Activated CD4-positive, alpha-beta T cell treated with anti-CD3 and anti-CD28 coated beads, Interleukin-2, Interleukin-4, amounts not matched to agents 100 ng/mL and 50 ng/mL, durations not matched to agents 16 hours and 8 hours (primary cell): ENCODE results near the gene GABPB2.
A peak's percentile ranks its signal among the peaks of the same experiment; 100 is the strongest.
"Not testable (repeated sequence)": the region's sequence is repeated elsewhere in the genome, so short reads cannot be mapped to it uniquely, and the experiment has no call there.

ENCODE experiments used
- DNase-seq: peaks from one replicate; pipeline ENCODE4 v3.0.0-alpha.2; 2020; ENCODE audit warnings: low spot score

GABPB2 gene

DNA sequence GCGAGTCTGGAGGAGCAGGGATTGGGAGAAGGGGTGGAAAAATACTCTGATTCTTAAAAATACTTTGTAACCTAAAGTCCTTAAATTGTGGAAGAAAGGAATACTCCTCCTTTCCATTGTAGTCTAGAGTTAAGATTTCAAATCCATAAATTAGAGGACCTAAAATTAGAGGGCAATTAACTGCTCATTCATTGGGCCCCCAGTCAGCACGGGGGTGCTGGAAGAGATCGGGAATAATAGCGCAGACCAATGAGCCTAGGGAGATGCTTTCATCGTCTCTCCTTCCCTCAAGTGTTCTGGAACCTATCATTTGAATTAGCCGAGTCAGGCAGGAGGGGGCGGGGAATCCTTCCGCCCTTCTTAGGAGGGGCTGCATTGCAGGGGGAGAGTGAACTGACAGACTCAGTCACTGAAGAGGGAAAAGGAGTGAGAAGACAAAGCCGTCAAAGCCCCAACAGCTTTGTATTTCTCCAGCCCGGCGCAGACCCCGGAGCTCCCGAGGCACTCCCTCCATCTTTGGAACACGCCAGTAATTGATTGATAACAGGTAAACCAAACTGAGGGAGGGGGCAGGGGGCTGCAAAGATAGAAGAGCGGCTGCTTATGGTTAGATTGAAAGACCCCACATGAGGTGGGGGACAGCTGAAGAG, 10.4 kb upstream of the GABPB2 start, which contains the start of gene MLLT11:
MLLT11 (plus strand) TSS at position 391 of the 650 bp plus-strand sequence. CDS start 6,828 bp downstream, outside the sequence.
- DNase-seq: no peak

- DNase-seq: no peak
These were observed 9.7 kb upstream of the GABPB2 start for GRCh38 chr1:151060657-151061421.

- no peak for DNase-seq
These were observed 8.9 kb upstream of the GABPB2 start for GRCh38 chr1:151061704-151062103.

- no peak for DNase-seq
These were observed 7.7 kb upstream of the GABPB2 start for GRCh38 chr1:151062741-151063371.

- no peak for DNase-seq
These were observed 5.4 kb upstream of the GABPB2 start for GRCh38 chr1:151065089-151065645.

GRCh38 chr1:151067185-151067584, 3.4 kb upstream of the GABPB2 start:
- no peak for DNase-seq

- DNase-seq: no peak
These were observed 1.5 kb upstream of the GABPB2 start for GRCh38 chr1:151069103-151069486.

DNA sequence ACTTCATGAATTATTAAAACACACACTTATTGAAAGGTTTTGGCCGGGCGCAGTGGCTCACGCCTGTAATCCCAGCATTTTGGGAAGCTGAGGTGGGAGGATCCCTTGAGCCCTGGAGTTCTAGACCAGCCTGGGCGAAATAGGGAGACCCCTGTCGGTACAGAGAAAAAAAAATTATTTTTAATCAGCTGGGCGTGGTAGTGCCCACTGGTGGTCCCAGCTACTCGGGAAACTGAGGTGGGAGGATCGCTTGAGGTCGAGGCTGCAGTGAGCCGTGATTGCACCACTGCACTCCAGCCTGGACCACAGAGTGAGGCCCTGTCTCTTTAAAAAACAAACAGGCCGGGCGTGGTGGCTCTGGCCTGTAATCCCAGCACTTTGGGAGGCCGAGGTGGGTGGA, 1.7 kb downstream of the GABPB2 start:
- no peak for DNase-seq

DNA sequence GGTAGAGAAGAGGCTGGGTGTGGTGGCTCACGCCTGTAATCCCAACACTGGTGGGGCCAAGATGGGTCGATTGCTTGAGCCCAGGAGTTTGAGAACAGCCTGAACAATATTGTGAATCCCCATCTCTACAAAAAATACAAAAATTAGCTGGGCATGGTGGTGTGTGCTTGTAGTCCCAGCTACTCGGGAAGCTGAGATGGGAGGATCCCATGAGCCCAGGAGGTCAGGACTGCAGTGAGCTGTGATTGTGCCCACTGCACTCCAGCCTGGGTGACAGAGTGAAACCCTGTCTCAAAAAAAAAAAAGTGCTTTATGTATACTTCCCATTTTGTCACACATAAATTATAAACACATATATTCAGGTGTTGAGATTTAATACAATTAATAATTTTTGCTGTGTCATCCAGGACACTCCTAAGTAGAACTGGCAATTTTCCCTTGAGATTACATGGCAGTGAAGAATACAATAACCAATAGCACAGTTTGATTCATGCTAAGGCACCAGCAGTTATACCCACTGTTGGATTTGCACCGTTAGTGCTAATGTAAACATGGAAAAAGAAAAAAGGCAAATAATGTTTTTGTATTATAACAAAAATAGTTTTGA, 15.5 kb downstream of the GABPB2 start:
- no peak for DNase-seq

GRCh38 chr1:151097426-151097825, 26.9 kb downstream of the GABPB2 start:
- DNase-seq: not testable (repeated sequence)

- DNase-seq: no peak
These were observed 27.6 kb downstream of the GABPB2 start for GRCh38 chr1:151098126-151098525.

GRCh38 chr1:151104630-151105029, 34.1 kb downstream of the GABPB2 start:
- no peak for DNase-seq

- no peak for DNase-seq
These were observed 36.3 kb downstream of the GABPB2 start for GRCh38 chr1:151106894-151107293.

DNA sequence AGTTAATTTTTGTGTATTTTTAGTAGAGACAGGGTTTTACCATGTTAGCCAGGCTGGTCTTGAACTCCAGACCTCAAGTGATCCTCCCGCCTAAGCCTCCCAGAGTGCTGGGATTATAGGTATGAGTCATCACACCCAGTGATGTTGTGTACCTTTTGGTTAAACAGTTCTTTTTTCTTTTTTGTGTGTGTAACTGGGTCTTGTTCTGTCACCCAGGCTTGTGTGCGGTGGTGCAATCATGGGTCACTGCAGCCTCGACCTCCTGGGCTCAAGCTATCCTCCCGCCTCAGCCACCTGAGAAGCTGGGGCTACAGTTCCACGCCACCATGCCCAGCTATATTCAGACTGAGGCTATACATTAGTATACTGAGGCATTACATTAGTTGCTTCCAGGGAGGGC, 37.8 kb downstream of the GABPB2 start:
- no peak for DNase-seq

- DNase-seq: no peak
These were observed 43.3 kb downstream of the GABPB2 start for GRCh38 chr1:151113877-151114276.

DNA sequence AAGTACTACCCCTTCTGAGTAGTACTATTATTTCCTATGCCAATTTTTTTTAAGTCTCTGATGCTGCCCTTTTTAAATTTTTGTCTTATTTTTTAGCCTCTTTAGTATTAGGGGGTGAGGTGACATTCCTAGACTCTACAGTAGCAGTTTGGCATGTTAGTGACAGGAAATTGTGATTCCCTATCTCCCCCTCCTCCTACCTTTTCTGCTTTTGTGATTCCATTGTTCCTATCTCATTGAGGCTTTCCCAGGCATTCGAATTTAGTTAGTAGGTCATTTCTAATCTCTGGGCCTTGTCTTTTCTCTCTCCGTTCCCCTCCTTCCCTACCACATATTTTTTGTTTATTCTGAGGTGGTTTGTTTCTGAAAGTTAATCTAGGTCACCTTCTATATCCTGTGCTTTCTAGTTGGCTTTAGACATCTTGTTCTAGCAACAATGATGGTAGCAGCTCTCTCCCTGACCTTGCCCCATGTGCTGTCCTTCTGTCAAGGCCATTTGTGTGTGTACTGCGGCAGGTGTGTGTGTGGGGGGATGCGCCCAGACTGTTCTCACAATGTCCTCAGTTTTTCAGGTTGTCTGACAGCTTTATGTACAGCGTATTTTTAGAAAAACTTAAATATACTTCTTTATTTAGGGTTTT, 54.3 kb downstream of the GABPB2 start:
- no peak for DNase-seq

DNA sequence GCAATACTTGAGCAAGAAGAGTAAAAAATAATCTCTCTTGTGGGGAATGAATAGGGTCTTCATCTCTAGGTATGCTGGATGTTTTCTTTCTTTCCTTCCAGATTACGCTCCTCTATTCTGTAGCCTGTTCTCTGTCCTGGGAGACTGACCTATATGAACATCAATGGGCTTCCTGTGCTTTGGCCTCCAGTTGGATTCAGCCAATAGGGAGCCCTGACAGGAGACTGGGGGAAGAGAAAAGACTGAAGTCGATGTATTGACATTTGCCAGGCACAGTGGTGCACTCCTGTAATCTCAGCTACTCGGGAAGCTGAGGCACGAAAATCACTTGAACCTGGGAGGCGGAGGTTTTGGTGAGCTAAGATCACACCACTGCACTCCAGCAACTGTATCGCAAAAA, 58.2 kb downstream of the GABPB2 start:
- DNase-seq: no peak

- peak; percentile 73 for DNase-seq
These were observed 60.5 kb downstream of the GABPB2 start for GRCh38 chr1:151130987-151131586.

GRCh38 chr1:151131701-151132334, 61.3 kb downstream of the GABPB2 start:
- DNase-seq: no peak

GRCh38 chr1:151132335-151133017, 61.9 kb downstream of the GABPB2 start:
- no peak for DNase-seq
